ENCODE results near the gene WDR3.
A peak's percentile ranks its signal among the peaks of the same experiment; 100 is the strongest.

WDR3 gene

DNA sequence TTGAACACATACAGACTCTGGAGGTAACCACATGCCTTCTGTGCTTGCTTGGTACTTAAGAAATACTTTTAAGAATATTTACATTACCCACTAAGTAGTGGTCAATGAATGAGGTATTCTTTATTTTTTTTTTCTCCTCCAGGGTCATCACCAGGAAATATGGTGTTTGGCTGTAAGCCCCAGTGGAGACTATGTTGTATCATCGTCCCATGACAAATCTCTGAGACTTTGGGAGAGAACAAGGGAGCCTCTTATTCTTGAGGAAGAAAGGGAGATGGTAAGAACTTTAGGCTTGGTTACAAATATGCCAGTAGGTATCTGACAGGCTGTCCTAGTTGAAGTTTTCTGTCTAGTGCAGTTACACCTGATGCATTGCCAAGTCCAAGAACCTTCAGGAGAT lies 22.8 kb downstream of the WDR3 start:
- no peak overlapping the region for H3K4me3 ChIP-seq (ENCODE audit: low read depth, low read length)
- no peak for DNase-seq (ENCODE audit: low read depth)
- no peak for TF ChIP-seq POLR2A (IDR thresholded peaks at IDR 0.05; ENCODE audit: extremely low read depth, insufficient read length)
- TF ChIP-seq, protein P1, sequence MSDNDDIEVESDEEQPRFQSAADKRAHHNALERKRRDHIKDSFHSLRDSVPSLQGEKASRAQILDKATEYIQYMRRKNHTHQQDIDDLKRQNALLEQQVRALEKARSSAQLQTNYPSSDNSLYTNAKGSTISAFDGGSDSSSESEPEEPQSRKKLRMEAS (IDR thresholded peaks at IDR 0.05; ENCODE audit: low read depth, low read length): no peak
- no peak for TF ChIP-seq MYC (IDR thresholded peaks at IDR 0.05; ENCODE audit: low read depth, low read length)
- TF ChIP-seq, protein P2, sequence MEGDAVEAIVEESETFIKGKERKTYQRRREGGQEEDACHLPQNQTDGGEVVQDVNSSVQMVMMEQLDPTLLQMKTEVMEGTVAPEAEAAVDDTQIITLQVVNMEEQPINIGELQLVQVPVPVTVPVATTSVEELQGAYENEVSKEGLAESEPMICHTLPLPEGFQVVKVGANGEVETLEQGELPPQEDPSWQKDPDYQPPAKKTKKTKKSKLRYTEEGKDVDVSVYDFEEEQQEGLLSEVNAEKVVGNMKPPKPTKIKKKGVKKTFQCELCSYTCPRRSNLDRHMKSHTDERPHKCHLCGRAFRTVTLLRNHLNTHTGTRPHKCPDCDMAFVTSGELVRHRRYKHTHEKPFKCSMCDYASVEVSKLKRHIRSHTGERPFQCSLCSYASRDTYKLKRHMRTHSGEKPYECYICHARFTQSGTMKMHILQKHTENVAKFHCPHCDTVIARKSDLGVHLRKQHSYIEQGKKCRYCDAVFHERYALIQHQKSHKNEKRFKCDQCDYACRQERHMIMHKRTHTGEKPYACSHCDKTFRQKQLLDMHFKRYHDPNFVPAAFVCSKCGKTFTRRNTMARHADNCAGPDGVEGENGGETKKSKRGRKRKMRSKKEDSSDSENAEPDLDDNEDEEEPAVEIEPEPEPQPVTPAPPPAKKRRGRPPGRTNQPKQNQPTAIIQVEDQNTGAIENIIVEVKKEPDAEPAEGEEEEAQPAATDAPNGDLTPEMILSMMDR (IDR thresholded peaks at IDR 0.05; ENCODE audit: low read depth, low read length): no peak

- H3K4me3 ChIP-seq (ENCODE audit: low read depth, low read length): no peak overlapping the region
- no peak for DNase-seq (ENCODE audit: low read depth)
- TF ChIP-seq, protein P1 (IDR thresholded peaks at IDR 0.05; ENCODE audit: low read depth, low read length): no peak
- no peak for TF ChIP-seq POLR2A (IDR thresholded peaks at IDR 0.05; ENCODE audit: extremely low read depth, insufficient read length)
- TF ChIP-seq, protein P2 (IDR thresholded peaks at IDR 0.05; ENCODE audit: low read depth, low read length): no peak
- TF ChIP-seq MYC (IDR thresholded peaks at IDR 0.05; ENCODE audit: low read depth, low read length): no peak
Observed at GRCh38 chr1:117959364-117959763, 29.8 kb downstream of the WDR3 start.

DNA sequence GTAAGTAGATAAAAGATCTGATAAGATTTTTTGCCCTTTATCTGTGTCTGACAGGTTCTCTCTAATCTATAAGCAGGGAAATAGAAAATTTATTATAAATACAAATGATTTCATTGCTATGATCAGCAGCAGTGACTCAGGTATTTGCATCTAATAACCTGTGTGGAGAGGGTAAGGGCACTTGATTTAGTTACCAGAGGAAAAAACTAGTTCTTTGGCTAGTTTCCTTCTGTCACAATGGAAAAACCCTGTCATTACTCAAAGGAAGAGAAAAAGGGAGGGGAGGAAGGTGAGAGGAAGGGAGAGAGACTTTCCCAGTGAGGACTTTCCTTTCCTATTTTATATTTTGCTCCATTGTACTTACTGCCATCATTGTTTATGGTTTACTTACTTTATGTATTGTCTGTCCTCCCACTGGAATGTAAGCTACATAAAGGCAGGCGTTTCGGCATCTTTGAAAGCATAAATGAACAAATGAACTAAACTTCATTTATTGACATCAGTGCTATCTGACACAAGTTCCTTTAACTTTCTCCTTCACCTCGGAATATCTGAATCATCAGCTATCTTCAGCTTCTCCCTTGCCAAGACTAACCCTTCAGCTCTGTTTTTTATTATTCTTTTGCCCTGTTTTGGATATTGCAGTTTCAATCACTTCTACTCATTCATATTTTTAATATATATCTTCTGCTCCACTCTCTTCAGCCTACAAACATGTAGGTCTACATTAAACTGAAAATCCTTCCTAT lies 34.9 kb downstream of the WDR3 start:
- TF ChIP-seq POLR2A (IDR thresholded peaks at IDR 0.05; ENCODE audit: extremely low read depth, insufficient read length): no peak
- TF ChIP-seq, protein P2 (IDR thresholded peaks at IDR 0.05; ENCODE audit: low read depth, low read length): no peak
- TF ChIP-seq MYC (IDR thresholded peaks at IDR 0.05; ENCODE audit: low read depth, low read length): no peak
- TF ChIP-seq, protein P1 (IDR thresholded peaks at IDR 0.05; ENCODE audit: low read depth, low read length): no peak
- H3K4me3 ChIP-seq (ENCODE audit: low read depth, low read length): no peak overlapping the region
- DNase-seq (ENCODE audit: low read depth): no peak

DNA sequence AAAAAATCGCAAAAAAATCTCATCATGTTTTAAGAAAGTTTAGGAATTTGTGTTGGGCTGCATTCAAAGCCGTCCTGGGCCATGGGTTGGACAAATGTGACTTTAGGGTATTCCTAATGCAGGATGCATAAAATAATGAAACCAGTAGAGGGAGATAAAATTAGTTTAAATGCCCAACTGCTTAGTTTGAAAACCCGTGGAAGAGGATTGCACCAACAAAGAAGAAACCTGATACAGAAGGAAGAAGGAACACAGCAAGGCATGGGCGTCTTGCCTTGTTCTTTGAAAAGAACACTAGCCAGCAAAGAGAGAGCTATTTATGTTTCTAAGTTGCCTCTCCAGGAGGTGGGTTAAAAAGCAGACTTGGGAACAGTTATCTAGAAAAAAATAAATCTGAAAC lies 37.9 kb downstream of the WDR3 start:
- no peak for TF ChIP-seq POLR2A (IDR thresholded peaks at IDR 0.05; ENCODE audit: extremely low read depth, insufficient read length)
- no peak for TF ChIP-seq MYC (IDR thresholded peaks at IDR 0.05; ENCODE audit: low read depth, low read length)
- TF ChIP-seq, protein P1 (IDR thresholded peaks at IDR 0.05; ENCODE audit: low read depth, low read length): no peak
- TF ChIP-seq, protein P2 (IDR thresholded peaks at IDR 0.05; ENCODE audit: low read depth, low read length): no peak
- DNase-seq (ENCODE audit: low read depth): peak; percentile 24
- H3K4me3 ChIP-seq (ENCODE audit: low read depth, low read length): no peak overlapping the region

GRCh38 chr1:117967881-117968280 lies 38.3 kb downstream of the WDR3 start:
- no peak overlapping the region for H3K4me3 ChIP-seq (ENCODE audit: low read depth, low read length)
- no peak for DNase-seq (ENCODE audit: low read depth)
- TF ChIP-seq MYC (IDR thresholded peaks at IDR 0.05; ENCODE audit: low read depth, low read length): no peak
- TF ChIP-seq, protein P1 (IDR thresholded peaks at IDR 0.05; ENCODE audit: low read depth, low read length): no peak
- TF ChIP-seq POLR2A (IDR thresholded peaks at IDR 0.05; ENCODE audit: extremely low read depth, insufficient read length): no peak
- TF ChIP-seq, protein P2 (IDR thresholded peaks at IDR 0.05; ENCODE audit: low read depth, low read length): no peak
